Gastroesophageal sphincter (tissue), 3 donors: ENCODE data around the gene CDH23.

ENCODE experiments used
- CTCF ChIP-seq, 4 experiments: fragments of 200-600 bp in 2 of 4; fragments of 450-650 bp in 2 of 4; sonication (generic) in 1 of 4; IDR thresholded peaks; one replicate each; pipeline ENCODE4 v1.5.1; 2017 to 2019; ENCODE audit warnings: antibody characterized with exemption in 4 of 4, mild to moderate bottlenecking in 2 of 4, moderate library complexity in 2 of 4
- EP300 ChIP-seq: sonication (generic); formaldehyde crosslinking; IDR thresholded peaks from one replicate; pipeline ENCODE4 v1.6.1; 2017; ENCODE audit warnings: antibody characterized with exemption, mild to moderate bottlenecking
- POLR2A ChIP-seq, 2 donors: fragments of 450-650 bp; IDR thresholded peaks; one replicate each; pipeline ENCODE4 v1.6.1; 2017; ENCODE audit warnings: antibody characterized with exemption in 2 of 2, mild to moderate bottlenecking in 2 of 2, moderate library complexity in 1 of 2

GRCh38 chr10:71846816-71847215 is 450.1 kb downstream of the CDH23 start:
- no peak for TF ChIP-seq EP300
- TF ChIP-seq POLR2A (IDR thresholded peaks at IDR 0.05), result no peak
- no peak for TF ChIP-seq CTCF (IDR thresholded peaks at IDR 0.05)
